ENCODE measurements around the gene LPAR1.

DNA sequence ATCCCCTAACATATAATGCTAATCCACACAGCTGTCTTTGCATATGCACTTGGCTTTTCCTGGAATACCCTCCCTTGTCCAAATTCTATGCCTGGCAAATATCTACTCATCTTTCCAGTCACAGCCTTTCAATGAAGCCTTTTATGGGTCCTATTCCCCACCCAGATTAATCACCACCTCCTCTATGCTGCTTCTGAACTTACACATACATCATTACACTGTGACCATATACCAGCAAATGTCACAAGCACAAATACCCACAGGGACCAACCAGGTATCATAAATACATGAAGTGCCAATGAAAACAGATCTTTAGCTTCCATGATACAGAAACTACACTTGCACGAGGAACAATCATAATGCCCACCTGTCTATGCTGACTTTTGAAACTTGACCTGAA, 22.3 kb downstream of the LPAR1 start:
- no peak for TF ChIP-seq POLR2A (IDR thresholded peaks at IDR 0.05; ENCODE audit: low read depth, low read length)
- TF ChIP-seq POLR2AphosphoS5 (IDR thresholded peaks at IDR 0.05; ENCODE audit: low read depth, low read length), result no peak
